ENCODE measurements around the gene HNRNPF. TPM values are rescaled to one million over a fixed set of nuclear protein-coding genes. Genes with fewer than 3 reads are reported as not detected.

The HNRNPF gene
- total and polyA plus RNA-seq, 2 of the 8 experiments (the other 6 are each of a cell fraction or from before 2014, with no cell fraction given) = 209 to 389 TPM

- TF ChIP-seq CHD7 (IDR thresholded peaks at IDR 0.05; ENCODE audit: insufficient replicate concordance, low read length) = no peak
- no peak for TF ChIP-seq JUN (IDR thresholded peaks at IDR 0.05; ENCODE audit: low read depth, low read length)
- no peak for TF ChIP-seq EGR1 (IDR thresholded peaks at IDR 0.05; ENCODE audit: borderline replicate concordance, low read depth, low read length)
- no peak for TF ChIP-seq KDM4A (IDR thresholded peaks at IDR 0.05; ENCODE audit: low read depth, low read length, severe bottlenecking)
- peak; percentile 55; the same call in 1 of the 2 replicates for TF ChIP-seq MAX (IDR thresholded peaks at IDR 0.05)
- TF ChIP-seq YY1 (IDR thresholded peaks at IDR 0.05; ENCODE audit: low read depth, low read length) = no peak
- no peak for TF ChIP-seq HDAC2 (IDR thresholded peaks at IDR 0.05; ENCODE audit: borderline replicate concordance in 1 of 2, low read depth in 2 of 2, low read length in 2 of 2)
- no peak for TF ChIP-seq SP1 (IDR thresholded peaks at IDR 0.05; ENCODE audit: low read depth, low read length)
Observed at GRCh38 chr10:43338117-43338516, 70.9 kb downstream of the HNRNPF start (continued).

Data from H1 (cell line).